LoVo (cell line): Measurements from ENCODE around the gene RNF26.
"Not testable (repeated sequence)": the region's sequence is repeated elsewhere in the genome, so short reads cannot be mapped to it uniquely, and the experiment has no call there.

ENCODE experiments used
- DNase-seq: peaks from one replicate; pipeline ENCODE4 v3.0.0-alpha.2; 2016; ENCODE audit warnings: low spot score

RNF26 gene

GRCh38 chr11:119371778-119372182 is 37.5 kb downstream of the RNF26 start:
- DNase-seq, result no peak

GRCh38 chr11:119372260-119373058 is 38.1 kb downstream of the RNF26 start:
- no peak for DNase-seq

GRCh38 chr11:119373059-119373920 is 39.0 kb downstream of the RNF26 start:
- DNase-seq, result no peak

- peak; percentile 46 for DNase-seq
Measured at GRCh38 chr11:119373921-119374631, 39.7 kb downstream of the RNF26 start.

- no peak for DNase-seq
Measured at GRCh38 chr11:119374632-119375336, 40.5 kb downstream of the RNF26 start.

DNA sequence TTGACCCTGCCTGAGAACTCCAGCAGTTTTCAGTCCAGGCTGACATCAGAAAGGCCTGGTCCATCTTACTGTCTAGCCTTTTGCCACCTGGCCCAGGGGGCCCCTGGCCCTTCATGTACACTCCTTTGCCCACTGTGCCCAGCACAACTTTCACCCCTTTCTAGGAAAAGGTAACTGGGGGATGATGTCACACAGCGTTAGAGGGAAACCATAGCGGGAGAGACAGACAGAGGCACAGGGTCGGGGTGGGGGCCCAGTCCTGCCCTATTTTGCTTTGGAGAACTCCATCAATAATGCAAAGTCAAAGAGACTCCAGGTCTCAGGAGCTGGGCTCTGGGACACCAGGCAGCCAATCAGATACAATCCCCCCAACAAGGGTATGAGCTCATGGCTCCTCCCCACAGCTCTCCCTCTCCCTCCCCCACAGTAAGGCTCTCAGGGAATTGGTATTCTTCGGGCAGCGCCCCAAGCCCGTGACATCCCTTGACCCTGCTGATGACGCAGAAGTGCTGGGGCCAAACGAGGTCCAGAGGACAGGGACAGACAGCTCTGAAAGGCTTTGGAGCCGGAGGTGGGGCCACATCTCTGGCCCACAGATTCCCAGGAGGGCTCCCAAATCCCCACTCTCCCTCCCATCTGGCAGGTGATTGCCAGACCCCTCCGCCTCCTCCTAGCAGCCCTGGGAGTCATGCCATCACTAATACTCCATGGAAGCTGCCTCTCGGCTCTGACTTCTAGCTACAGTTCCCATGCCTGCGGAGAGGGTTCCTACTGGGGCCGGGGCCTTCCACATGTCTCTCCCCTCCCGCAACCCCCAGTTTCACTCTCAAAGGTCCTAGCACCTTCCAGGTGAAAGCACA is 41.2 kb downstream of the RNF26 start:
- DNase-seq, result no peak

- no peak for DNase-seq
Measured at GRCh38 chr11:119376197-119376847, 42.0 kb downstream of the RNF26 start.

DNA sequence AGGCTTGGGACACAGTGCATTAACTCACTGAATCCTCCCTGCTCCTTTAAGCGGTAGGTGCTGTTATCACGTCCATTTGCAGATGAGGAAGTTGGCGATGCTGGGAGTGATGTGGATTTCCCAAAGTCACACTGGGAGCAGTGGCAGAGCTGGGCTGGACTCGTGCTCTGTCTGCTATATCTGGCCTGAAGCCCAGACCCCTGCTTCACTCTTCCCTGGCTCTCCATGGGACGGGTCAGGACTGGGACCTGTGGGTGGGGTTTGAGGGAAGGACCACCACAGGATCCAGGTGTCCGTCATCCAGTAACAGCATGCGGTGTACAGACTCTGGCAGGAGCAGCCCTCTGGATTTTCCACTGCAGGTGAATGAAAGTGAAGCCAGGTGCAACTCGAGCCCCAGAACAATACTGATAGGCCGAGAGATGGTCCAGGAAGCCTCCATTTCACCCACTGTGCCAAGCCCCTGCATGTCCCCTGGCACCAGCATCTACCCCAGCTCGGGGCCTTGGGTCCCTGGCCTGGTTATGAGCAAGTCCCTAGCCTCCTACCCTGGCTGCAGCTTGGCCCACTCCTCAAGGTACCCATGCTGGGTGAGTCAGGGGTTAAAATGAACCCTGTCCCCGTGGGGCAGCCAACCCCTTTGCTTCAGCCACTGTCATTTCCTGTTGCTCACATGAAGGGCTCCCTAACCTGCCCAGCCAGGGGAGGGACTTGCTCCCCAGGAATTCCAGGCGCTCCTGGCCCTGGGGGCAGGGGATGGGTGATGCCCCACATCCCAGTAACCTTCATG is 43.0 kb downstream of the RNF26 start:
- no peak for DNase-seq

DNA sequence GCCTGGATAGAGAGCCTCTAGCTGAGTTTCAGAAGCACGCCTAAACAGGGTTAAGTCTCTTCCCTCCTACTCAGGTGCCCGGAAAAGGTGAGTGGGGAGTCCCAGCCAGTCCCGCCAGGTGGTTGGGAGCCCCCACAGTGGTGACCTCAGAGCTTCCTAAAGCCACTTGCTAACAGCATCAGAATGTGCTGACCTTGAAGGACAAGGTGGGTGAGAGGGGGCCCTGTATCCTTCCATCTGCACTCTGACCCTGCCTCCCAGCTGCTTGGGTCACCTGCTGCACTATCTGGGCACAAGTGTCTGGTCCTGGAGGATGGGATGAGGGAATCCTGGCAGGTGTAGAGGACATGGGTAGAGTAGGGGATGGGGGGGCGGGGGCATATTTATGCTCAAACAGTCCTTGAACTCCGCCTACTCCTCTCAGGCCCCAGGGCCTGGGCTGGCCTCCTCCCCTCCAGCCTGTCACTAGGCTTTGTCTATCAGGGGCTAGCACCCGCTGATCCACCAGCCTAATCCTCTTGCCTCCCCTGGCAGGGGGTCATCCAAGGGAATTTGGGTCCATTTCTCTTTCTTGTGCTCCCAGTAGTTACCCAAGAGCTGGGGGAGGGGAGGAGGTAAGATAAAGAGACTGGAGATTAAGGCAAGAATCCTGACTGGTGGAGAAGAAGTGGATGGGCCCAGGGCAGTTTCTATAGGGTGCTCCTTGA is 43.8 kb downstream of the RNF26 start:
- DNase-seq, result no peak

DNA sequence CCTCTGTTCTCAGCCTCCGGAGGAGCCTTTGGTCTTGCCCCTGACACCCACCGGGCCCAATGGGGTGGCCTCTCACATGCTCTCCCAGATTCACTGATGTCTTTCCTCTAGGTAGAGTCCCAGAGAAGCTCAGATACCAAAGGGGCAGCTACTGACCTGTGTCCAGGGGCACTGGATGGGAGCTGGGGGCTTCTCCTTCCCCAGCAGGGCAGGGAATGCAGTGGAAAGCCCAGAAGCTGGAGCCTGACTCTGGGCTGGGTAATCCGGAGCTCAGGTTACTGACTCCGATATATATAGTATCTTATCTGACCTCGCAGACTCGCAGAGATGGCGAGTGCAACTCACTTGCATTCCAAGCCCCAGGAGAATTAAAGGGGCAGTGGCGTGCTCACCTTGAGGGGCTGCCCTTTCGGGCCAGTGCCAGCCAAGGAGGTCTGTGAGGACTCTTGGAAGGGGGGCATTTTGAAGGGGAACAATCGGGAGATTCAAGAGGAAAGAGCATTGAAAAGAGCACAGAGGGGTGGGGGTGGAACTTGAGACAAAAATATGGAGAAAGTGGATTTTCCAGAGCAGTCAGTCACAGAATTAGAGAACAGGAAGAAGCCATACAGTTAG is 44.6 kb downstream of the RNF26 start:
- no peak for DNase-seq

GRCh38 chr11:119380160-119380826 is 46.0 kb downstream of the RNF26 start:
- no peak for DNase-seq

- DNase-seq, result no peak
Measured at GRCh38 chr11:119380827-119381180, 46.5 kb downstream of the RNF26 start.

DNA sequence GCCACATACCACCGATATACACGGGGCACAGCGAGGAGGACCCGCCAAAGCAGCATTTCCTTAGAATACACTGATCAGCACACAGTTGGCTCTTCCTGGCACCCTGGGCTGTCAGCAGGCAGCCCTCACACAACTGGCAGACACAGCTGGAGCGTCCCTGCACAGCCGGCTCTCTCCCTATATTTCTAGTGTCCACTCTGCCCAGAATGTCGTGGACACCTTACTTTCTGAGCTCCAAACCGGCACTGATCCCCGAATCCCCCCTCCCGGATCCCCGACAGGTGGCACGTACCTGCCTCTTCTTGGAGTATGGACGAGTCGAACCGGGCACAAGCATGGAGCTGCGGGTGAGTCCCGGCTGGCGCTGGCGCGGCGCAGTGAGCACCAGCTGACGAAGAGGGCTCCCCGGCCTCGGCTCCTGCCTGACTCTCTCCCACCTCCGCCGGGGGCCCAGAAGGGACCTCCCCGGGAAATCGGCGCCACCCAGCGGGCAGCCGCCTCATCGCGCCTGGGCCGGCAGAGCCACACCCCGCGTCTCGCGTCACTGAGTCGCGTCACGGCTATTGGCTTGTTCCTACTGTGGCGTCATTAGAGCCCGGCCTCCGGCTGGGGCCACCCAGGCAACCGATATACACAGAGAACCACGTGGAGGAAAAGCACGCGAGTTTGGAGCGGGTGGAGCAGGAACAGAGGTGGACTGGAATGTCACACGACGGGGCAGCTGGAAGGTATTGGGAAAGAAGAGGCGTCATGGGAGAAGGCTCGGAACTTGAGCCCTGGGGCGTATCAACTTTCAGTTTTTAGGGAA is 47.1 kb downstream of the RNF26 start, which contains the start of gene USP2:
USP2 (minus strand) TSS at position 510 of the 808 bp plus-strand sequence. CDS start 8,210 bp downstream, outside the sequence.
- DNase-seq, result peak; percentile 97

DNA sequence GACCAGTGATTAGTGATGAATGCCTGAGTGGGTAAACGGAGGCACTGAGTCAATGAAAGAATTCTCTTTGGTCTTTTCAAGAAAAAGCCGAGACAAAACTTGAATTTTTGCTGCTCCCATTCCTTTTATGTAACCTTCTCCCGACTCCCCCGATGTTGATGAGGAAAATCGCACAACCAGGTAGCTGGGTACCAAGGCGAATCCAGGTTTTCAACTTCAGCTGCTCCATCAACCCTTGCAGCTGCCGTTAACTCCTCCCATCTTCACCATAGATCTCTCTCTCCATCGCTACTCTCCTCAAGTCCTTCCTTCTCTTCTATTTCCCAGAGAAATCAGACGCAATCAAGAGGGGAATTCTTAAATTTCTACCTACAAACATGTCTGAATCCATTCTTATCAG is 47.8 kb downstream of the RNF26 start:
- DNase-seq, result no peak

- DNase-seq, result not testable (repeated sequence)
Measured at GRCh38 chr11:119382513-119382912, 48.2 kb downstream of the RNF26 start.

GRCh38 chr11:119384332-119384731 is 50.0 kb downstream of the RNF26 start:
- DNase-seq, result no peak
